ENCODE data around the gene INSIG2.

GRCh38 chr2:118102433-118103082 is 14.3 kb downstream of the INSIG2 start:
- TF ChIP-seq CTCF (IDR thresholded peaks at IDR 0.05) (no peak), GTF2I (CRISPR knock-in tag; conservative IDR thresholded peaks at IDR 0.05) (no peak), ZNF232 (CRISPR knock-in tag; IDR thresholded peaks at IDR 0.05) (no peak), SP1 (CRISPR knock-in tag; conservative IDR thresholded peaks at IDR 0.05) (no peak), ZMAT4 (CRISPR knock-in tag; IDR thresholded peaks at IDR 0.05) (no peak), ELF4 (CRISPR knock-in tag; IDR thresholded peaks at IDR 0.05; ENCODE audit: low read depth) (no peak), MXD4 (CRISPR knock-in tag; IDR thresholded peaks at IDR 0.05; ENCODE audit: borderline replicate concordance) (no peak), TEAD4 (CRISPR knock-in tag; IDR thresholded peaks at IDR 0.05) (no peak), IRF2 (CRISPR knock-in tag; IDR thresholded peaks at IDR 0.05; ENCODE audit: borderline replicate concordance, low read depth) (no peak), ATF1 (CRISPR knock-in tag; IDR thresholded peaks at IDR 0.05) (no peak)
- TF ChIP-seq, protein P1, sequence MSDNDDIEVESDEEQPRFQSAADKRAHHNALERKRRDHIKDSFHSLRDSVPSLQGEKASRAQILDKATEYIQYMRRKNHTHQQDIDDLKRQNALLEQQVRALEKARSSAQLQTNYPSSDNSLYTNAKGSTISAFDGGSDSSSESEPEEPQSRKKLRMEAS (CRISPR knock-in tag; IDR thresholded peaks at IDR 0.05) = no peak

Measured in WTC11 (cell line).